Measurements from ENCODE around the gene ST14. TPM values are rescaled to one million over a fixed set of nuclear protein-coding genes. Genes with fewer than 3 reads are reported as not detected.

ST14 gene
- polyA plus RNA-seq, 1 experiment: not detected

DNA sequence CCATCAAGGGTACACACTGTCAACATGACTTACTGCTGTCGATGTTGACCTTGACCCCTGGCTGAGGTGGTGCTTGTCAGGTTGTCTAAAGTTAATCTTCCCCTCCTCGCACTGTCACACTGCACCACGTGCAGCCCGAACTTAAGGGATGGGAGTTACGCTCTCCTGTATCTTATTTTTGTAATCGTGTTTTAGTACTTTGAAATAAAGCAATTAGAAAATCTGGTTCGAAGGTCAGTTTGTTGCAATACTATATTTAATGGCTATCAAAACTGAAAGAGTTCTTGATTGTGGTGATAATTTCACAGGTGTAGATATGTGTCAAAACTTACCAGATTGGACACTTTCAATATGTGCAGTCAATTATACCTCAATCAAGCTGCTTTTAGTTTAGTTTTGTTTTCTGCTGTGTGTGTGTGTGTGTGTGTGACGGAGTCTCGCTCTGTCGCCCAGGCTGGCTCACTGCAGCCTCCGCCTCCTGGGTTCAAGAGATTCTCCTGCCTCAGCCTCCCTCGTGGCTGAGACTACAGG lies 10.7 kb upstream of the ST14 start:
- TF ChIP-seq, protein P1, sequence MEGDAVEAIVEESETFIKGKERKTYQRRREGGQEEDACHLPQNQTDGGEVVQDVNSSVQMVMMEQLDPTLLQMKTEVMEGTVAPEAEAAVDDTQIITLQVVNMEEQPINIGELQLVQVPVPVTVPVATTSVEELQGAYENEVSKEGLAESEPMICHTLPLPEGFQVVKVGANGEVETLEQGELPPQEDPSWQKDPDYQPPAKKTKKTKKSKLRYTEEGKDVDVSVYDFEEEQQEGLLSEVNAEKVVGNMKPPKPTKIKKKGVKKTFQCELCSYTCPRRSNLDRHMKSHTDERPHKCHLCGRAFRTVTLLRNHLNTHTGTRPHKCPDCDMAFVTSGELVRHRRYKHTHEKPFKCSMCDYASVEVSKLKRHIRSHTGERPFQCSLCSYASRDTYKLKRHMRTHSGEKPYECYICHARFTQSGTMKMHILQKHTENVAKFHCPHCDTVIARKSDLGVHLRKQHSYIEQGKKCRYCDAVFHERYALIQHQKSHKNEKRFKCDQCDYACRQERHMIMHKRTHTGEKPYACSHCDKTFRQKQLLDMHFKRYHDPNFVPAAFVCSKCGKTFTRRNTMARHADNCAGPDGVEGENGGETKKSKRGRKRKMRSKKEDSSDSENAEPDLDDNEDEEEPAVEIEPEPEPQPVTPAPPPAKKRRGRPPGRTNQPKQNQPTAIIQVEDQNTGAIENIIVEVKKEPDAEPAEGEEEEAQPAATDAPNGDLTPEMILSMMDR (IDR thresholded peaks at IDR 0.05; ENCODE audit: insufficient read depth, low read depth, low read length): no peak
- ChIA-PET CTCF (interaction anchor here (1.8 kb wide), 1 partner anchor 13 kb away, joined by 5 read pairs; no protein-coding TSS in a partner anchor), POLR2A (no interaction called here)
- H3K36me3 ChIP-seq (ENCODE audit: control insufficient read depth, insufficient read depth, low read length): peaks cover 12% of the 10 kb centered on the region
- DNase-seq (ENCODE audit: low read depth): no peak
- H3K27me3 ChIP-seq (ENCODE audit: control insufficient read depth, insufficient read depth, low read length): no peaks in the 10 kb centered on the region
- no peak overlapping the region for H3K4me3 ChIP-seq (ENCODE audit: low read depth, low read length)

DNA sequence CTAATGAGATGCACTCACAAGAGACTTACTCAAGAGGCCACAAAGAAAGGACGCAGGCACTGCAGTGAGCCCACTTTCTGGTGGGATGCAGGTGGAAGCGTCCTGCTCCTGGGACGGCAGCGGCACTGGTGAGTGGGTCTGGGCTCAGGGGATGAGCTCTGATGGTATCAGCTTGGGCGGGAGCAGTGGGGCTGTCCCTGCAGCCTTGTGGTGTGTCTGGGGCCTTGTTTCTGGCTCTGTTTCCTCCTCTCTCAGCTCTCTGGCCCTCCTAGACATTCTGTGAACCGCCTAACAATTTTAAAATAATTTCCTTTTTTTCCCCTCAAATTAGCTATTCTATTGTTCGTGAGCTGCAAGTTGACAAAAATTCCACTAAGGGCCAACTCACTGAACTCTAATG lies 8.8 kb upstream of the ST14 start:
- ChIA-PET CTCF (interaction anchor here (1.4 to 2.3 kb wide), 3 partner anchors 12 to 18 kb away, joined by 3 to 7 read pairs (median 5); no protein-coding TSS in a partner anchor), POLR2A (no interaction called here)
- H3K4me3 ChIP-seq (ENCODE audit: low read depth, low read length): no peak overlapping the region
- no peak for DNase-seq (ENCODE audit: low read depth)
- TF ChIP-seq, protein P1 (IDR thresholded peaks at IDR 0.05; ENCODE audit: insufficient read depth, low read depth, low read length): no peak
- H3K36me3 ChIP-seq (ENCODE audit: control insufficient read depth, insufficient read depth, low read length): peaks cover 5% of the 10 kb centered on the region; the same call in 1 of the 2 replicates
- H3K27me3 ChIP-seq (ENCODE audit: control insufficient read depth, insufficient read depth, low read length): no peaks in the 10 kb centered on the region

DNA sequence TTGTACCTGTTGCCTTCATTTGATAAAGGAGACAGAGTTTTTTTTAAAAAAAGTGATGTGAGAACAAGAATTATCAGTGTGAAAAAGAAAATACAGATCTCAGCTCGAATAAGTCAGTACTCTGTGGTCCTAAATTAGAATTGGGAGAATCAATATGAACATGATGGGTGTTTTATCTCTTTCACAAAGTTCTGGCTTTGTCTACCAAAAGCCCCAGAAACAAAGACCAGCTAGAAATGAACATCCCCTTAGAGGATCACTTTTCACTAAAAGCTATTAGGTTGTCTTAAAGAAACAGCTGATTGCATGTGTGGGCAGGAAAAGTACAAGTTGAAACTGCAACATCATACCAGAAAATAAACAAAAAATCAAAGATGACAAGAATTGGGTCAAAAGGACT lies 8.4 kb upstream of the ST14 start:
- TF ChIP-seq, protein P1 (IDR thresholded peaks at IDR 0.05; ENCODE audit: insufficient read depth, low read depth, low read length): no peak
- CTCF ChIA-PET: interaction anchor here (1.4 to 2.3 kb wide), 2 partner anchors 12 to 18 kb away, joined by 3 to 7 read pairs; no protein-coding TSS in a partner anchor
- POLR2A ChIA-PET: no interaction called here
- Histone ChIP-seq H3K27me3 (ENCODE audit: control insufficient read depth, insufficient read depth, low read length) (no peaks in the 10 kb centered on the region), H3K4me3 (ENCODE audit: low read depth, low read length) (no peak overlapping the region), H3K36me3 (ENCODE audit: control insufficient read depth, insufficient read depth, low read length) (peaks cover 4% of the 10 kb centered on the region; the same call in 1 of the 2 replicates)
- no peak for DNase-seq (ENCODE audit: low read depth)

DNA sequence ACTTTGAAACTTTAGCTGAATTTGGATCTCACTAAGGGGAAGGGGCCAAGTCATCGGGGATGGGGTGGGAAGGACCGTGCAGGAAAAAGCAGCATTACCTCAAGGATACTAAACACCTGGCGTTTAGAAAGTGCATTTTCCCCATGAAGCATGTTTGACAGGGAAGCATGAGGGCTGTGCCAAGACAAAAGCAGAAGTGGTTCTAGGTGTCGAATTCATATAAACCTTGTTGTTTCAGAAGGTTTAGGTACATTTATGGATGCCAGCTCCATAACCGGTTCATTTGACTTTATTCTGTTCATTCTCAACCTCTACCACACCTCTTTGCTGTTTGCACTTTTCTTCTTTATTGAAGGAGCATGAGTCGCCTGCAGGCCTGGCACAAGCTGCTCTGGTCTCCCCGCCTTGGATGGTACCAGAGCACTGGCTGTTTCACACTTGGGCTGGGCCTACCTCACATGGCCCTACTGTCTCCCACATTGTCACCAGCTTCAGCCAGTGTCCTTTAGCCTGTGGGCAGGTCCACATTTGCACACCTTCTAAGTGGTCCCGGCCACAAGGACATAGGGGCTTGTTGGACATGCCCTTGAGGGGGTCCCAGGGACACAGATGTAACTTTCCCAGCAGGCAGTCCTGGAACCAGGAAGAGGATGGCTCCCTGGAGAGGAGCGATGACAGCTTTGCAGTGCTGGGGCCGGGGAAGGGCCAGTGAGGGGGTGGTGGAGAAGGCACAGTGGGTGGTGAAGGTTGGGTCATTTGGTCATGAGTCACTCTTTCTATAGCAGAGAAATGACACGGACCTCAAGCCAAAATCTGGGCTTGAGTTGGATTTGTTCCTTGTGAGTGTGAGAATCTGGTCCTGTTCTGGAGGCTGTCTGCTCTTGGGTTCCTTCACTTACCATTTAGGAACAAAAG lies 3.2 kb upstream of the ST14 start:
- CTCF ChIA-PET: no interaction called here
- POLR2A ChIA-PET: no interaction called here
- TF ChIP-seq, protein P1 (IDR thresholded peaks at IDR 0.05; ENCODE audit: insufficient read depth, low read depth, low read length): no peak
- Histone ChIP-seq H3K27me3 (ENCODE audit: control insufficient read depth, insufficient read depth, low read length) (peaks cover 29% of the 10 kb centered on the region), H3K4me3 (ENCODE audit: low read depth, low read length) (no peak overlapping the region), H3K36me3 (ENCODE audit: control insufficient read depth, insufficient read depth, low read length) (no peaks in the 10 kb centered on the region)
- DNase-seq (ENCODE audit: low read depth): no peak

DNA sequence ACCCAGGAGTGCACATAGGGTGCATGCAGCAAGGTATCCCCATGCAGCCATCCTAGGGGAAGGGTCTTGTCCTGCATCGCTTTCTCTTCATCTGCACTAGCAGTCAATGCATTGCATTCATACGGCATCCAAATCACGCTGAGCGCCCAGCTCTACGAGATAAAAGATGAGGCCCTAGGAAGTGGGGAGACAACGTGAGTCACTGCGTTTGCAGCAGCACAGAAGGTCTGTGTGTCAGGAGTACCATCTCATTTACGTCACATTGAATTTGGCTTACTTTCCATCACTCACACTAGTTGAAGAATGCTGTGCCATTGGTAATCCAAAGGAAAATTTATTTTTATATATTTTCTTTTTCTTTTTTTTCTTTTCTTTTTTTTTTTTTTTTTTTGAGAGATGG lies 2.5 kb upstream of the ST14 start:
- Histone ChIP-seq H3K36me3 (ENCODE audit: control insufficient read depth, insufficient read depth, low read length) (no peaks in the 10 kb centered on the region), H3K4me3 (ENCODE audit: low read depth, low read length) (no peak overlapping the region), H3K27me3 (ENCODE audit: control insufficient read depth, insufficient read depth, low read length) (peaks cover 36% of the 10 kb centered on the region)
- no peak for DNase-seq (ENCODE audit: low read depth)
- ChIA-PET CTCF (no interaction called here), POLR2A (no interaction called here)
- TF ChIP-seq, protein P1 (IDR thresholded peaks at IDR 0.05; ENCODE audit: insufficient read depth, low read depth, low read length): no peak

Measured in BJ (cell line).